ENCODE results near the gene GKN2. TPM values are rescaled to one million over a fixed set of nuclear protein-coding genes. Genes with fewer than 3 reads are reported as not detected.

GKN2 gene
- polyA plus RNA-seq, 1 of the 3 experiments (the other 2 are of a cell fraction) = not detected

GRCh38 chr2:68918497-68918896, 34.2 kb downstream of the GKN2 start:
- Histone ChIP-seq H3K9ac (no peak overlapping the region), H3K9me2 (no peaks in the 10 kb centered on the region), H4K20me1 (ENCODE audit: insufficient read depth) (no peaks in the 10 kb centered on the region), H3F3A (replicated peaks; ENCODE audit: insufficient read depth) (no peaks in the 10 kb centered on the region), H3K9me3 (no peaks in the 10 kb centered on the region), H3K4me3 (ENCODE audit: low read depth in 2 of 2, low read length in 1 of 2) (no peak overlapping the region), H3K27me3 (ENCODE audit: insufficient read depth) (no peaks in the 10 kb centered on the region), H2AFZ (ENCODE audit: low read depth) (no peak overlapping the region), H3K27ac (ENCODE audit: low read depth in 2 of 2, low read length in 1 of 2) (no peak overlapping the region), H3K4me1 (ENCODE audit: control insufficient read depth in 1 of 2, insufficient read depth in 2 of 2, low read depth in 1 of 2, low read length in 1 of 2) (no peaks in the 10 kb centered on the region), H3K4me2 (no peak overlapping the region), H3K79me2 (ENCODE audit: insufficient read depth) (no peaks in the 10 kb centered on the region), H3K36me3 (replicated peaks in 1 of 2; ENCODE audit: control insufficient read depth in 1 of 2, insufficient read depth in 2 of 2, low read length in 1 of 2) (no peaks in the 10 kb centered on the region)
- TF ChIP-seq GATA2 (CRISPR knock-in tag; IDR thresholded peaks at IDR 0.05) (no peak), GABPA (IDR thresholded peaks at IDR 0.05; ENCODE audit: low read depth) (no peak), YY1 (IDR thresholded peaks at IDR 0.05; ENCODE audit: low read depth) (no peak), FOSL2 (IDR thresholded peaks at IDR 0.05; ENCODE audit: borderline replicate concordance, low read depth) (no peak), RFX5 (IDR thresholded peaks at IDR 0.05; ENCODE audit: low read length) (no peak), MEF2A (IDR thresholded peaks at IDR 0.05; ENCODE audit: borderline replicate concordance, low read depth) (no peak), SIN3A (IDR thresholded peaks at IDR 0.05; ENCODE audit: borderline replicate concordance, low read depth, low read length) (no peak), POLR2AphosphoS5 (IDR thresholded peaks at IDR 0.05; ENCODE audit: low read depth, low read length) (no peak), EZH2phosphoT487 (IDR thresholded peaks at IDR 0.05; ENCODE audit: borderline replicate concordance, low read depth) (no peak), ELF1 (IDR thresholded peaks at IDR 0.05) (no peak), TAF1 (IDR thresholded peaks at IDR 0.05; ENCODE audit: borderline replicate concordance, low read depth, low read length) (no peak)
- TF ChIP-seq, protein P1, sequence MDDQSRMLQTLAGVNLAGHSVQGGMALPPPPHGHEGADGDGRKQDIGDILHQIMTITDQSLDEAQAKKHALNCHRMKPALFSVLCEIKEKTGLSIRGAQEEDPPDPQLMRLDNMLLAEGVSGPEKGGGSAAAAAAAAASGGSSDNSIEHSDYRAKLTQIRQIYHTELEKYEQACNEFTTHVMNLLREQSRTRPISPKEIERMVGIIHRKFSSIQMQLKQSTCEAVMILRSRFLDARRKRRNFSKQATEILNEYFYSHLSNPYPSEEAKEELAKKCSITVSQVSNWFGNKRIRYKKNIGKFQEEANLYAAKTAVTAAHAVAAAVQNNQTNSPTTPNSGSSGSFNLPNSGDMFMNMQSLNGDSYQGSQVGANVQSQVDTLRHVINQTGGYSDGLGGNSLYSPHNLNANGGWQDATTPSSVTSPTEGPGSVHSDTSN (IDR thresholded peaks at IDR 0.05) = no peak
- TF ChIP-seq, protein P2, sequence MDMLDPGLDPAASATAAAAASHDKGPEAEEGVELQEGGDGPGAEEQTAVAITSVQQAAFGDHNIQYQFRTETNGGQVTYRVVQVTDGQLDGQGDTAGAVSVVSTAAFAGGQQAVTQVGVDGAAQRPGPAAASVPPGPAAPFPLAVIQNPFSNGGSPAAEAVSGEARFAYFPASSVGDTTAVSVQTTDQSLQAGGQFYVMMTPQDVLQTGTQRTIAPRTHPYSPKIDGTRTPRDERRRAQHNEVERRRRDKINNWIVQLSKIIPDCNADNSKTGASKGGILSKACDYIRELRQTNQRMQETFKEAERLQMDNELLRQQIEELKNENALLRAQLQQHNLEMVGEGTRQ (IDR thresholded peaks at IDR 0.05; ENCODE audit: borderline replicate concordance, low read depth, low read length) = no peak
- TF ChIP-seq, protein P3, sequence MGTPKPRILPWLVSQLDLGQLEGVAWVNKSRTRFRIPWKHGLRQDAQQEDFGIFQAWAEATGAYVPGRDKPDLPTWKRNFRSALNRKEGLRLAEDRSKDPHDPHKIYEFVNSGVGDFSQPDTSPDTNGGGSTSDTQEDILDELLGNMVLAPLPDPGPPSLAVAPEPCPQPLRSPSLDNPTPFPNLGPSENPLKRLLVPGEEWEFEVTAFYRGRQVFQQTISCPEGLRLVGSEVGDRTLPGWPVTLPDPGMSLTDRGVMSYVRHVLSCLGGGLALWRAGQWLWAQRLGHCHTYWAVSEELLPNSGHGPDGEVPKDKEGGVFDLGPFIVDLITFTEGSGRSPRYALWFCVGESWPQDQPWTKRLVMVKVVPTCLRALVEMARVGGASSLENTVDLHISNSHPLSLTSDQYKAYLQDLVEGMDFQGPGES (IDR thresholded peaks at IDR 0.05; ENCODE audit: low read depth, low read length) = no peak
- TF ChIP-seq, protein P4, sequence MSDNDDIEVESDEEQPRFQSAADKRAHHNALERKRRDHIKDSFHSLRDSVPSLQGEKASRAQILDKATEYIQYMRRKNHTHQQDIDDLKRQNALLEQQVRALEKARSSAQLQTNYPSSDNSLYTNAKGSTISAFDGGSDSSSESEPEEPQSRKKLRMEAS (IDR thresholded peaks at IDR 0.05; ENCODE audit: low read depth) = no peak
- no peak for DNase-seq
- WGBS (ENCODE audit: low lambda C conversion rate) = 68% methylated on average over 7 of the region's 7 CpGs
- ChIA-PET CTCF (interaction anchor here (0.6 to 12.4 kb wide), 8 partner anchors 8 to 455 kb away, joined by 3 to 245 read pairs (median 3); no protein-coding TSS in a partner anchor), POLR2A (no interaction called here)
